K562 (cell line): Measurements from ENCODE around the gene ZDHHC14. TPM values are rescaled to one million over a fixed set of nuclear protein-coding genes. Genes with fewer than 3 reads are reported as not detected.
"Not testable (repeated sequence)": the region's sequence is repeated elsewhere in the genome, so short reads cannot be mapped to it uniquely, and the experiment has no call there.

Experiments used
- ATAC-seq: fragments of 200-7000 bp; cut with Tn5 transposase; 3 replicates; pipeline ENCODE4 v1.9.1; 2020; ENCODE audit warnings: moderate library complexity
- BruUV-seq: library from RNA; stranded (reverse); fragments of 400-500 nt; replicated peaks from 2 replicates; lab custom pipeline; 2021; lab: Mats Ljungman, UMichigan
- CTCF ChIA-PET: fragments of 300-600 bp; formaldehyde crosslinking; extraction: SDS; loops from one replicate; lab custom pipeline; 2021; ENCODE audit warnings: low intra/inter-chr PET ratio; lab: Yijun Ruan, JAX
- POLR2A ChIA-PET: fragments of 300-600, 350-650 bp; sonication (Branson Sonifier 250); formaldehyde crosslinking; extraction: SDS; loops from one replicate; lab custom pipeline; 2021; ENCODE audit warnings: antibody characterized with exemption, inconsistent platforms; lab: Yijun Ruan, JAX
- DNase-seq, 4 experiments: peaks; one replicate each; pipeline versions ENCODE4 v3.0.0 to v3.0.0-alpha.2; 2011 to 2018; ENCODE audit warnings: low spot score in 3 of 4, mixed read lengths in 3 of 4; ENCODE audit errors: extremely low read depth in 1 of 4
- FAIRE-seq: peaks from 2 replicates; lab custom pipeline; 2011; peaks lifted over from hg19 to GRCh38; lab: Jason Lieb, UNC
- H2AFZ ChIP-seq: 2 replicates; pipeline ENCODE4 v1.6.0; 2011; ENCODE audit warnings: low read depth, low read length, control low read depth, inconsistent platforms
- H3K27ac ChIP-seq: fragments of 200-600 bp; 3 replicates; pipeline ENCODE4 v1.8.0; 2011; ENCODE audit warnings: low read depth, mild to moderate bottlenecking, control low read depth, inconsistent platforms, low read length, moderate library complexity, mixed read lengths; ENCODE audit errors: extremely low read depth
- H3K27me3 ChIP-seq, 2 experiments: fragments of 300-600 bp in 1 of 2; 2 replicates in 1 of 2; 3 replicates in 1 of 2; pipeline versions ENCODE4 v1.6.0 to v1.8.0; 2011; ENCODE audit warnings: inconsistent platforms in 2 of 2, low read length in 2 of 2, mild to moderate bottlenecking in 1 of 2, mixed read lengths in 1 of 2, moderate library complexity in 1 of 2; ENCODE audit not compliant: control insufficient read depth in 2 of 2, insufficient read depth in 2 of 2
- H3K36me3 ChIP-seq: fragments of 300-600 bp; 3 replicates; pipeline ENCODE4 v1.8.0; 2011; ENCODE audit warnings: mild to moderate bottlenecking, low read length, inconsistent platforms; ENCODE audit not compliant: control insufficient read depth, insufficient read depth
- H3K4me1 ChIP-seq, 2 experiments: fragments of 200-600 bp in 1 of 2; replicated peaks in 1 of 2; 2 replicates in 1 of 2; 3 replicates in 1 of 2; pipeline versions ENCODE4 v1.5.1 to v1.8.0; 2011; ENCODE audit warnings: inconsistent platforms in 2 of 2, low read length in 2 of 2, mild to moderate bottlenecking in 1 of 2, mixed read lengths in 1 of 2, moderate library complexity in 1 of 2; ENCODE audit not compliant: control insufficient read depth in 2 of 2, insufficient read depth in 2 of 2
- H3K4me2 ChIP-seq: 2 replicates; pipeline ENCODE4 v1.6.1; 2011; ENCODE audit warnings: low read length, control low read depth, inconsistent platforms, mixed read lengths; ENCODE audit not compliant: insufficient read depth
- H3K4me3 ChIP-seq: fragments of 200-600 bp; sonication (generic), shearing (Covaris generic); 2 replicates; pipeline ENCODE4 v1.5.1; 2016; ENCODE audit warnings: control low read depth, inconsistent platforms
- H3K79me2 ChIP-seq: fragments of 200-600 bp; 3 replicates; pipeline ENCODE4 v1.8.0; 2011; ENCODE audit warnings: low read length, inconsistent platforms; ENCODE audit not compliant: control insufficient read depth, insufficient read depth
- H3K9ac ChIP-seq, 2 experiments: 2 replicates each; pipeline versions ENCODE4 v1.6.0 to v1.6.1; 2011; ENCODE audit warnings: low read depth in 2 of 2, low read length in 2 of 2, control low read depth in 1 of 2, inconsistent platforms in 1 of 2, mild to moderate bottlenecking in 1 of 2, mixed read lengths in 1 of 2; ENCODE audit not compliant: insufficient read depth in 1 of 2
- H3K9me1 ChIP-seq: one replicate; pipeline ENCODE4 v1.6.0; 2011; ENCODE audit warnings: inconsistent platforms, mild to moderate bottlenecking, low read length, moderate library complexity; ENCODE audit not compliant: control insufficient read depth, insufficient read depth
- H3K9me3 ChIP-seq: replicated peaks from 2 replicates; pipeline ENCODE4 v1.5.1; 2011; ENCODE audit warnings: low read depth, low read length, inconsistent platforms; ENCODE audit not compliant: control insufficient read depth, insufficient read depth
- H4K20me1 ChIP-seq: replicated peaks from 2 replicates; pipeline ENCODE4 v1.6.1; 2011; ENCODE audit warnings: low read length, inconsistent platforms, mixed read lengths; ENCODE audit not compliant: control insufficient read depth, insufficient read depth
- HMBOX1 ChIP-seq: sonication (generic); IDR thresholded peaks from 2 replicates; pipeline ENCODE4 v1.6.1; 2016
- PTBP1 ChIP-seq: fragments of 200-400 bp; formaldehyde crosslinking; IDR thresholded peaks from 2 replicates; pipeline ENCODE4 v1.6.1; 2017; ENCODE audit warnings: low read depth, low read length
- SP1 ChIP-seq: sonication (generic); formaldehyde crosslinking; IDR thresholded peaks from 2 replicates; pipeline ENCODE4 v1.8.1; 2022; ENCODE audit warnings: mild to moderate bottlenecking, missing genetic modification reagents
- ZKSCAN1 ChIP-seq: fragments of 150-350 bp; IDR thresholded peaks from 2 replicates; pipeline ENCODE4 v1.6.1; 2016; ENCODE audit warnings: low read depth, low read length
- ZNF121 ChIP-seq: sonication (generic); formaldehyde crosslinking; conservative IDR thresholded peaks from 2 replicates; pipeline ENCODE4 v1.8.0; 2022; ENCODE audit warnings: missing genetic modification reagents
- WGBS: fragments of 100-300 bp; shearing (Covaris generic); methylation state at CpG from one replicate; pipeline ENCODE4 v1.1.6; 2016; ENCODE audit warnings: low coverage, mixed read lengths; ENCODE audit not compliant: insufficient coverage; ENCODE audit errors: missing lambda C conversion rate; 5-methylcytosine and 5-hydroxymethylcytosine counted together
- in situ Hi-C: fragments of 300-500 bp; cut with MboI; formaldehyde crosslinking; loops from 4 replicates; pipeline ENCODE4 v1.15.0; 2018; ENCODE audit warnings: inconsistent platforms, mixed read lengths
- intact Hi-C: fragments of 100-400 bp; cut with micrococcal nuclease; formaldehyde crosslinking; loops from 2 replicates; pipeline ENCODE4 v1.14.2; 2022
- polyA plus RNA-seq, 8 experiments: library from polyadenylated mRNA; depleted of rRNA in 4 of 8; stranded (reverse) in 5 of 8; unstranded in 3 of 8; fragments of >200 nt; fragmentation: Nextera tagmentation in 2 of 8; fragmentation: Illumina TruSeq in 1 of 8; extraction: Ambion mirVana in 2 of 8; extraction: Trizol in 1 of 8; gene quantifications; 2 replicates each; pipeline versions ENCODE4 v1.2.1 to v1.2.3, GENCODE V29; 2011 to 2014; ENCODE audit warnings: inconsistent platforms in 1 of 8, missing spikeins in 1 of 8
- total RNA-seq, 7 experiments: library from RNA; depleted of rRNA in 6 of 7; stranded (reverse); fragments of >200 nt in 6 of 7; fragmentation: Illumina TruSeq in 2 of 7; extraction: Trizol in 2 of 7; gene quantifications; 2 replicates each; pipeline versions ENCODE4 v1.2.1 to v1.2.3, GENCODE V29; 2011 to 2021; ENCODE audit warnings: low replicate concordance in 1 of 7

Gene ZDHHC14
- total and polyA plus RNA-seq, 9 of the 15 experiments (the other 6 are each of a cell fraction or from before 2014, with no cell fraction given), result 0.92 to 23.1 (median 13.8) TPM

GRCh38 chr6:157384962-157385361 is 4.0 kb downstream of the ZDHHC14 start:
- H2AFZ ChIP-seq, in situ Hi-C loops, H3K27ac ChIP-seq, H3K9me1 ChIP-seq, H3K4me3 ChIP-seq, H3K4me2 ChIP-seq, FAIRE-seq, H4K20me1 ChIP-seq, CTCF ChIA-PET, H3K9me3 ChIP-seq, H3K27me3 ChIP-seq, DNase-seq, ATAC-seq, H3K9ac ChIP-seq, BruUV-seq: not testable (repeated sequence)
- WGBS, result 98% methylated on average over 4 of the region's 4 CpGs
- POLR2A ChIA-PET, result interaction anchor here (1.0 to 3.5 kb wide), 4 partner anchors 11 to 103 kb away, joined by 3 to 18 read pairs (median 4); no protein-coding TSS in a partner anchor
- Histone ChIP-seq H3K36me3 (peaks cover 17% of the 10 kb centered on the region), H3K79me2 (peaks cover 75% of the 10 kb centered on the region), H3K4me1 (peaks cover 20 to 33% of the 10 kb centered on the region in 2 experiments; a peak in 4 of 5 replicates)
- peak; percentile 63; the same call in 1 of the 2 replicates for TF ChIP-seq ZNF121 (CRISPR knock-in tag)
- TF ChIP-seq SP1 (CRISPR knock-in tag), result 0 out of 2 replicates have a peak, but pooled peaks have one; percentile 20
- intact Hi-C loops, result loop anchor here (5.0 kb wide), 1 partner anchor 132 kb away; no protein-coding TSS in a partner anchor

- FAIRE-seq (peak; percentile 69), ATAC-seq (no peak), DNase-seq (no peak)
- H2AFZ ChIP-seq, result no peak overlapping the region
- H3K4me1 ChIP-seq, result peaks cover 14 to 33% of the 10 kb centered on the region in 2 experiments; a peak in 4 of 5 replicates
- intact Hi-C loops (no loop called here), in situ Hi-C loops (no loop called here)
- BruUV-seq, result no TSS peak
- H4K20me1 ChIP-seq, result peaks cover 10% of the 10 kb centered on the region
- WGBS, result 33% methylated on average over 2 of the region's 2 CpGs
- H3K79me2 ChIP-seq, result peaks cover 78% of the 10 kb centered on the region
- peaks cover 3% of the 10 kb centered on the region for H3K9me1 ChIP-seq
- no peaks in the 10 kb centered on the region for H3K27me3 ChIP-seq
- H3K9ac ChIP-seq, result no peak overlapping the region
- ChIA-PET CTCF (no interaction called here), POLR2A (interaction anchor here (1.0 to 3.5 kb wide), 2 partner anchors 10 to 16 kb away, joined by 3 to 18 read pairs; no protein-coding TSS in a partner anchor)
- peaks cover 17% of the 10 kb centered on the region for H3K36me3 ChIP-seq
- peak; percentile 86 for TF ChIP-seq HMBOX1
- TF ChIP-seq PTBP1, result no peak
- TF ChIP-seq ZKSCAN1, result no peak
- no peak overlapping the region for H3K4me2 ChIP-seq
- H3K9me3 ChIP-seq, result peaks cover 7% of the 10 kb centered on the region
- H3K27ac ChIP-seq, result no peak overlapping the region
- H3K4me3 ChIP-seq, result no peak overlapping the region
Measured at GRCh38 chr6:157385482-157385881, 4.5 kb downstream of the ZDHHC14 start.
